HG03354 (cell line): Measurements from ENCODE around the gene GARS1.

ENCODE experiments used
- ATAC-seq: cut with Tn5 transposase; IDR thresholded peaks from one replicate; pipeline ENCODE4 v1.9.1; 2021; ENCODE audit warnings: mild to moderate bottlenecking; ENCODE audit not compliant: unreplicated experiment, poor library complexity, severe bottlenecking

Gene GARS1

GRCh38 chr7:30671793-30672465 lies 77.3 kb downstream of the GARS1 start:
- ATAC-seq = no peak

GRCh38 chr7:30674420-30674819 lies 79.7 kb downstream of the GARS1 start:
- ATAC-seq = no peak

- no peak for ATAC-seq
These were observed 80.2 kb downstream of the GARS1 start for GRCh38 chr7:30674876-30675275.

GRCh38 chr7:30678805-30679204 lies 84.1 kb downstream of the GARS1 start:
- no peak for ATAC-seq

GRCh38 chr7:30679664-30680063 lies 85.0 kb downstream of the GARS1 start:
- no peak for ATAC-seq

- ATAC-seq = no peak
These were observed 86.7 kb downstream of the GARS1 start for GRCh38 chr7:30681331-30681797.

- no peak for ATAC-seq
These were observed 87.1 kb downstream of the GARS1 start for GRCh38 chr7:30681815-30682211.

GRCh38 chr7:30682212-30683083 lies 87.8 kb downstream of the GARS1 start, which contains the start of gene CRHR2:
CRHR2 (minus strand) TSS chr7:30682456; CDS start chr7:30682280, 176 bp downstream.
- peak; percentile 51 for ATAC-seq

GRCh38 chr7:30683306-30683705 lies 88.6 kb downstream of the GARS1 start:
- no peak for ATAC-seq
